ENCODE results near the gene THPO. TPM values are rescaled to one million over a fixed set of nuclear protein-coding genes. Genes with fewer than 3 reads are reported as not detected.

THPO gene
- total and polyA plus RNA-seq, 2 donors (not counting 1 experiment from before 2014, with no cell fraction given): not detected

DNA sequence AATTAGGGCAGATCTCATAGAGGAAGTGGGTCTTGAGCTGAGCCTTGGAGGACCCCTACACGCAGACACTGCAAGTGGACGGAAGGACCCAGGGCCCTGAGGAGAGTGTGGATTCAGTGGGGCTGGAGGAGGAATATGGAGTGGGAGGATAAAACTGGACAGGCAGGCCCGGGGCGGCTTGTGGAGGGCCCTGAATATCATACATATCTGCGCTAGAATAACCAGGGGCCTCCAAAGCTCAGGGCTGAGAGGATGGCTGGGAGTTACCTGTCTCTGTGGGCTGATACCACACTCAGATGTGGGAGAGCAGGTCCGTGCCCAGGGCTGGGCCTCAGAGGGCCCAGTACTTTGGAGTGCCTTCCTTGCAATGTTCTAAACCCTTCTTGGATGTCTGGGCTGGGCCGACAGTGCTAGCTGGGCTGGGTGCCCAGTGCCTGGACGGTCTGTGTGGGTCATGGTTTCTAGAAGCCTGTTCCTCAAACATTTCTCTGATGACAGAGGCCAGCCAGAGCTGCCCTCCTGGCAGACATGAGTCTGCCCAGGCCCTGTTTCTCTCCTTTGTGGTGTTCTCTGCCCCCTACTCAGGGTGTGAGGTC, 31.4 kb upstream of the THPO start:
- ATAC-seq (ENCODE audit: low read depth): no peak
- Mint-ChIP-seq H3K9me3 (ENCODE audit: insufficient read depth) (no peaks in the 10 kb centered on the region), H3K27me3 (peaks cover 11% of the 10 kb centered on the region), H3K4me1 (no peaks in the 10 kb centered on the region), H3K4me3 (no peak overlapping the region), H3K27ac (no peak overlapping the region)
- intact Hi-C loops (cut with micrococcal nuclease): no loop called here
- CTCF ChIA-PET: interaction anchor here (0.9 to 1.5 kb wide), 2 partner anchors 9 to 104 kb away, joined by 3 read pairs; no protein-coding TSS in a partner anchor
- Histone ChIP-seq H3K27me3 (replicated peaks in 1 of 4; ENCODE audit: control extremely low read depth in 1 of 4, control insufficient read depth in 3 of 4, insufficient read depth in 4 of 4, low read length in 3 of 4) (peaks cover 0 to 3% (median 0%) of the 10 kb centered on the region in 4 experiments), H3K4me3 (ENCODE audit: control extremely low read depth in 1 of 5, extremely low read depth in 1 of 5, insufficient read depth in 1 of 5, low read depth in 2 of 5, low read length in 4 of 5) (no peak overlapping the region), H3K4me2 (replicated peaks; ENCODE audit: low read depth, low read length, poor library complexity, severe bottlenecking) (no peak overlapping the region), H3K36me3 (replicated peaks in 1 of 2; ENCODE audit: control extremely low read depth in 1 of 2, control insufficient read depth in 1 of 2, extremely low read depth in 1 of 2, insufficient read depth in 2 of 2, low read length in 1 of 2) (no peaks in the 10 kb centered on the region), H3K79me2 (ENCODE audit: control insufficient read depth, insufficient read depth, low read length) (no peaks in the 10 kb centered on the region), H3K9ac (ENCODE audit: low read length) (no peak overlapping the region), H2AFZ (ENCODE audit: insufficient read depth, low read depth, low read length, poor library complexity, severe bottlenecking) (no peak overlapping the region), H3K27ac (ENCODE audit: low read length in 2 of 2) (no peak overlapping the region), H3K9me3 (ENCODE audit: control extremely low read depth in 1 of 3, control insufficient read depth in 2 of 3, insufficient read depth in 1 of 3, low read length in 2 of 3) (no peaks in the 10 kb centered on the region), H3K4me1 (ENCODE audit: control insufficient read depth in 2 of 2, insufficient read depth in 2 of 2, low read length in 2 of 2) (no peaks in the 10 kb centered on the region), H4K20me1 (ENCODE audit: control insufficient read depth, insufficient read depth, low read length, poor library complexity, severe bottlenecking) (no peaks in the 10 kb centered on the region)
- DNase-seq: no peak
- WGBS (ENCODE audit: insufficient coverage): 95% methylated on average over 8 of the region's 8 CpGs
- no peak for TF ChIP-seq EZH2 (IDR thresholded peaks at IDR 0.05; ENCODE audit: borderline replicate concordance, insufficient read depth, low read depth, low read length, poor library complexity, severe bottlenecking)
- TF ChIP-seq, protein P1, sequence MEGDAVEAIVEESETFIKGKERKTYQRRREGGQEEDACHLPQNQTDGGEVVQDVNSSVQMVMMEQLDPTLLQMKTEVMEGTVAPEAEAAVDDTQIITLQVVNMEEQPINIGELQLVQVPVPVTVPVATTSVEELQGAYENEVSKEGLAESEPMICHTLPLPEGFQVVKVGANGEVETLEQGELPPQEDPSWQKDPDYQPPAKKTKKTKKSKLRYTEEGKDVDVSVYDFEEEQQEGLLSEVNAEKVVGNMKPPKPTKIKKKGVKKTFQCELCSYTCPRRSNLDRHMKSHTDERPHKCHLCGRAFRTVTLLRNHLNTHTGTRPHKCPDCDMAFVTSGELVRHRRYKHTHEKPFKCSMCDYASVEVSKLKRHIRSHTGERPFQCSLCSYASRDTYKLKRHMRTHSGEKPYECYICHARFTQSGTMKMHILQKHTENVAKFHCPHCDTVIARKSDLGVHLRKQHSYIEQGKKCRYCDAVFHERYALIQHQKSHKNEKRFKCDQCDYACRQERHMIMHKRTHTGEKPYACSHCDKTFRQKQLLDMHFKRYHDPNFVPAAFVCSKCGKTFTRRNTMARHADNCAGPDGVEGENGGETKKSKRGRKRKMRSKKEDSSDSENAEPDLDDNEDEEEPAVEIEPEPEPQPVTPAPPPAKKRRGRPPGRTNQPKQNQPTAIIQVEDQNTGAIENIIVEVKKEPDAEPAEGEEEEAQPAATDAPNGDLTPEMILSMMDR (IDR thresholded peaks at IDR 0.05): no peak
- POLR2A ChIA-PET: no interaction called here
